ENCODE data around the gene OR14I1.

The OR14I1 gene

GRCh38 chr1:248696261-248696660 lies 6.3 kb downstream of the OR14I1 start:
- H3K4me3 ChIP-seq (ENCODE audit: low read depth, low read length), result no peak overlapping the region
- no peaks in the 10 kb centered on the region for H3K36me3 ChIP-seq
- no peaks in the 10 kb centered on the region for H3K4me1 ChIP-seq
- H3K27me3 ChIP-seq, result no peaks in the 10 kb centered on the region
- DNase-seq, result no peak
- TF ChIP-seq, protein P1, sequence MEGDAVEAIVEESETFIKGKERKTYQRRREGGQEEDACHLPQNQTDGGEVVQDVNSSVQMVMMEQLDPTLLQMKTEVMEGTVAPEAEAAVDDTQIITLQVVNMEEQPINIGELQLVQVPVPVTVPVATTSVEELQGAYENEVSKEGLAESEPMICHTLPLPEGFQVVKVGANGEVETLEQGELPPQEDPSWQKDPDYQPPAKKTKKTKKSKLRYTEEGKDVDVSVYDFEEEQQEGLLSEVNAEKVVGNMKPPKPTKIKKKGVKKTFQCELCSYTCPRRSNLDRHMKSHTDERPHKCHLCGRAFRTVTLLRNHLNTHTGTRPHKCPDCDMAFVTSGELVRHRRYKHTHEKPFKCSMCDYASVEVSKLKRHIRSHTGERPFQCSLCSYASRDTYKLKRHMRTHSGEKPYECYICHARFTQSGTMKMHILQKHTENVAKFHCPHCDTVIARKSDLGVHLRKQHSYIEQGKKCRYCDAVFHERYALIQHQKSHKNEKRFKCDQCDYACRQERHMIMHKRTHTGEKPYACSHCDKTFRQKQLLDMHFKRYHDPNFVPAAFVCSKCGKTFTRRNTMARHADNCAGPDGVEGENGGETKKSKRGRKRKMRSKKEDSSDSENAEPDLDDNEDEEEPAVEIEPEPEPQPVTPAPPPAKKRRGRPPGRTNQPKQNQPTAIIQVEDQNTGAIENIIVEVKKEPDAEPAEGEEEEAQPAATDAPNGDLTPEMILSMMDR (IDR thresholded peaks at IDR 0.05; ENCODE audit: low read depth, low read length), result peak; percentile 25
- no peaks in the 10 kb centered on the region for H3K9me3 ChIP-seq

- Histone ChIP-seq H3K4me1 (no peaks in the 10 kb centered on the region), H3K9me3 (no peaks in the 10 kb centered on the region; the same call in 1 of the 2 replicates), H3K27me3 (no peaks in the 10 kb centered on the region), H3K4me3 (ENCODE audit: low read depth, low read length) (no peak overlapping the region), H3K36me3 (no peaks in the 10 kb centered on the region)
- DNase-seq, result no peak
- TF ChIP-seq, protein P1 (IDR thresholded peaks at IDR 0.05; ENCODE audit: low read depth, low read length), result no peak
Observed at GRCh38 chr1:248695451-248696132, 7.0 kb downstream of the OR14I1 start.

- TF ChIP-seq, protein P1 (IDR thresholded peaks at IDR 0.05; ENCODE audit: low read depth, low read length), result no peak
- no peaks in the 10 kb centered on the region for H3K36me3 ChIP-seq
- no peaks in the 10 kb centered on the region for H3K4me1 ChIP-seq
- H3K9me3 ChIP-seq, result no peaks in the 10 kb centered on the region; the same call in 1 of the 2 replicates
- no peak overlapping the region for H3K4me3 ChIP-seq (ENCODE audit: low read depth, low read length)
- no peaks in the 10 kb centered on the region for H3K27me3 ChIP-seq
- no peak for DNase-seq
Observed at GRCh38 chr1:248691567-248692155, 10.9 kb downstream of the OR14I1 start.

DNA sequence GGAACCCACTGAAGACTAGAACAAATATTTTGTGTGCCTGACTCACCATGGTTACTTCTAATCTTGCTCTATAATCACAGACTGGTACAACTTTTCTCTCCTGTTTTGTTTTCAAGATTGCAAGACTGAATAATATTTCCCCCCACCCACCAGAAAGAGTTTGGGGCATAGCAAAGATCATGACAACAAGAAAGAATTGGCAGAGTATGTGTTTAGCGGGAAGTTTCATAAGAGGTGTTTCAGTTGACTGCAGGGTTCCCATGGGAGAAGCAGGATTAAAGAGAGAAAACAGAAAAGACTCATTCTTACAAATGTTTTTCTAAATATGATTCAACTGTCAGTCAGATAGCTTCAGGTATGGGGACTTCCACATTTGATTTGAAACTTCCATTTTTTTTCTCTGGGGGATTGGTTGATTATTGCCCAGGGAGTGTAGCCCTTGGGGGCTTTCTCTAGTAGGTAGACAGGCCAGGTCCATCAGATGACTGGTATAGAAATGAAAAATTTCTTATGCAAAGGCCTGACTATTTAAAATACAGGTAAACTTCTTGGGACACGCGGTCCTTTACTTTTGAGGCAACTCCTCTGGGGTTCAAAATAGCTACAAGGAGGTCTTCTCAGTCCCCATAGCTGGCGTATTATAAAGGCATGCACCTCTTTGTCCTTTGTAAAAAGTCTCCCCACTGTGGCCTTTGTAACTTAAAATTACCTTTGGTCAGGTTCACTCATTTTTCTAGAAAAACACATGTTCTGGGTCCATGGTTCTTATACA lies 13.9 kb downstream of the OR14I1 start:
- H3K9me3 ChIP-seq, result no peaks in the 10 kb centered on the region; the same call in 1 of the 2 replicates
- H3K4me1 ChIP-seq, result no peaks in the 10 kb centered on the region
- H3K27me3 ChIP-seq, result no peaks in the 10 kb centered on the region
- no peak for DNase-seq
- no peak overlapping the region for H3K4me3 ChIP-seq (ENCODE audit: low read depth, low read length)
- TF ChIP-seq, protein P1 (IDR thresholded peaks at IDR 0.05; ENCODE audit: low read depth, low read length), result no peak
- H3K36me3 ChIP-seq, result no peaks in the 10 kb centered on the region

- no peaks in the 10 kb centered on the region for H3K4me1 ChIP-seq
- no peaks in the 10 kb centered on the region for H3K27me3 ChIP-seq
- H3K4me3 ChIP-seq (ENCODE audit: low read depth, low read length), result no peak overlapping the region
- no peak for DNase-seq
- TF ChIP-seq, protein P1 (IDR thresholded peaks at IDR 0.05; ENCODE audit: low read depth, low read length), result no peak
- H3K9me3 ChIP-seq, result no peaks in the 10 kb centered on the region; the same call in 1 of the 2 replicates
- no peaks in the 10 kb centered on the region for H3K36me3 ChIP-seq
Observed at GRCh38 chr1:248686815-248687214, 15.8 kb downstream of the OR14I1 start.
